Brain microvascular endothelial cell (primary cell): ENCODE data around the gene NR1H2.

Source experiments
- DNase-seq: peaks from one replicate; pipeline ENCODE4 v3.0.0-alpha.2; 2020
- H3K27ac ChIP-seq: fragments of 250-450 bp; sonication (Bioruptor Pico); 2 replicates; pipeline ENCODE4 v1.5.1; 2020; ENCODE audit warnings: mild to moderate bottlenecking, moderate library complexity
- H3K27me3 ChIP-seq: fragments of 250-450 bp; sonication (Bioruptor Pico); replicated peaks from 2 replicates; pipeline ENCODE4 v1.5.1; 2020; ENCODE audit warnings: mild to moderate bottlenecking
- H3K36me3 ChIP-seq: fragments of 250-450 bp; sonication (Bioruptor Pico); replicated peaks from 2 replicates; pipeline ENCODE4 v1.5.1; 2020; ENCODE audit warnings: mild to moderate bottlenecking
- H3K4me3 ChIP-seq: 2 replicates; pipeline ENCODE4 v1.5.1; 2011; ENCODE audit warnings: low read depth, mild to moderate bottlenecking, control low read depth, low read length, moderate library complexity
- in situ Hi-C: cut with HindIII; loops from 2 replicates; pipeline ENCODE4 v1.10.0; 2017; ENCODE audit warnings: low sequenced_read_pairs, low pct_ligation_motif_present
- TF ChIP-seq, protein P1 (sequence below): IDR thresholded peaks from 2 replicates; pipeline ENCODE4 v1.5.1; 2011; ENCODE audit warnings: low read depth, mild to moderate bottlenecking, moderate library complexity, low read length, control low read depth, inconsistent platforms; ENCODE audit errors: missing control alignments

The NR1H2 gene

GRCh38 chr19:50414864-50415660 lies 38.8 kb downstream of the NR1H2 start:
- H3K36me3 ChIP-seq: no peaks in the 10 kb centered on the region
- DNase-seq: peak; percentile 64
- H3K4me3 ChIP-seq: no peak overlapping the region
- no peak overlapping the region for H3K27ac ChIP-seq
- TF ChIP-seq, protein P1, sequence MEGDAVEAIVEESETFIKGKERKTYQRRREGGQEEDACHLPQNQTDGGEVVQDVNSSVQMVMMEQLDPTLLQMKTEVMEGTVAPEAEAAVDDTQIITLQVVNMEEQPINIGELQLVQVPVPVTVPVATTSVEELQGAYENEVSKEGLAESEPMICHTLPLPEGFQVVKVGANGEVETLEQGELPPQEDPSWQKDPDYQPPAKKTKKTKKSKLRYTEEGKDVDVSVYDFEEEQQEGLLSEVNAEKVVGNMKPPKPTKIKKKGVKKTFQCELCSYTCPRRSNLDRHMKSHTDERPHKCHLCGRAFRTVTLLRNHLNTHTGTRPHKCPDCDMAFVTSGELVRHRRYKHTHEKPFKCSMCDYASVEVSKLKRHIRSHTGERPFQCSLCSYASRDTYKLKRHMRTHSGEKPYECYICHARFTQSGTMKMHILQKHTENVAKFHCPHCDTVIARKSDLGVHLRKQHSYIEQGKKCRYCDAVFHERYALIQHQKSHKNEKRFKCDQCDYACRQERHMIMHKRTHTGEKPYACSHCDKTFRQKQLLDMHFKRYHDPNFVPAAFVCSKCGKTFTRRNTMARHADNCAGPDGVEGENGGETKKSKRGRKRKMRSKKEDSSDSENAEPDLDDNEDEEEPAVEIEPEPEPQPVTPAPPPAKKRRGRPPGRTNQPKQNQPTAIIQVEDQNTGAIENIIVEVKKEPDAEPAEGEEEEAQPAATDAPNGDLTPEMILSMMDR: peak; percentile 91
- in situ Hi-C loops: no loop called here
- peaks cover 12% of the 10 kb centered on the region for H3K27me3 ChIP-seq

GRCh38 chr19:50415661-50416033 lies 39.4 kb downstream of the NR1H2 start:
- Histone ChIP-seq H3K36me3 (no peaks in the 10 kb centered on the region), H3K4me3 (no peak overlapping the region), H3K27ac (no peak overlapping the region), H3K27me3 (peaks cover 12% of the 10 kb centered on the region)
- in situ Hi-C loops: no loop called here
- no peak for DNase-seq
- TF ChIP-seq, protein P1: no peak

DNA sequence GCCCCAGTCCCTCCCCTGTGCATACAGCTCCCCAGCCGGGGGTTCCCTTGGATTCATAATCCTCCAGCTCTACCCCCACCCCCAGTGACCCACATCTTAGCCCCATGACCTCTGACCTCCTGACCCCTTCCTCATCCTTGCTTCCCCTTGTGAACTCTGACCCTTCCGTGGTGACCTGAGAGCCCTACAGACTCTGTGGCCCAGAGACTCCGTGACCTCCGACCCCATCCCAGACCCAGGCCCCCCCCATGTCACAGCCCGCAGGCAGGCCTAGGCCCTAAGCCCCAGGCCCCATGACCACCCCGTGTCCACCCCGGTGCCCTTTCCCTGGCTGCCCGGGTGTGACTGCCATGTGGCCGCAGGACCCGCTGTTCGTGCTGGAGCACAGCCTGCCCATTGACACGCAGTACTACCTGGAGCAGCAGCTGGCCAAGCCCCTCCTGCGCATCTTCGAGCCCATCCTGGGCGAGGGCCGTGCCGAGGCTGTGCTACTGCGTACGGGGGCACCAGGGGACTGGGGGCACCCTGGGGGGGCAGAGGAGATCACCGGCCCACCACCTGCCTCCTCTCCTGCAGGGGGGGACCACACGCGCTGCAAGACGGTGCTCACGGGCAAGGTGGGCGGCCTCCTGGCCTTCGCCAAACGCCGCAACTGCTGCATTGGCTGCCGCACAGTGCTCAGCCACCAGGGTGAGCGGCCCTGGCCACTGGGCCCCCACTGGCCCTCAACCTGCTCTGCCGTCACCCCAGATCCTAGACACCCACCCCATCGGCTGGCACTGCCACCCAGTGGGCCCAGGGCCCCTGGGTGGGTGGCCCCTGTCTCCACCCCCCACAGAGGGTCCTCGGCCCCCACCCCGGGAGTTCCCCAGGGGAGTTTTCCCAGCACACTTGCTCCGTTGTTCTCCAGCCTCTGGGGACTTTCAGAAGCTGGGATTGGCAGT lies 40.0 kb downstream of the NR1H2 start:
- Histone ChIP-seq H3K36me3 (no peaks in the 10 kb centered on the region), H3K27ac (no peak overlapping the region), H3K27me3 (peaks cover 12% of the 10 kb centered on the region), H3K4me3 (no peak overlapping the region)
- TF ChIP-seq, protein P1: no peak
- DNase-seq: no peak
- in situ Hi-C loops: no loop called here

- Histone ChIP-seq H3K27me3 (peaks cover 12% of the 10 kb centered on the region), H3K4me3 (no peak overlapping the region), H3K36me3 (no peaks in the 10 kb centered on the region), H3K27ac (no peak overlapping the region)
- in situ Hi-C loops: no loop called here
- no peak for DNase-seq
- TF ChIP-seq, protein P1: no peak
These were observed 41.1 kb downstream of the NR1H2 start for GRCh38 chr19:50417111-50418081.
